ENCODE data around the gene SLC7A9.
"Not testable (repeated sequence)": the region's sequence is repeated elsewhere in the genome, so short reads cannot be mapped to it uniquely, and the experiment has no call there.

The SLC7A9 gene

DNA sequence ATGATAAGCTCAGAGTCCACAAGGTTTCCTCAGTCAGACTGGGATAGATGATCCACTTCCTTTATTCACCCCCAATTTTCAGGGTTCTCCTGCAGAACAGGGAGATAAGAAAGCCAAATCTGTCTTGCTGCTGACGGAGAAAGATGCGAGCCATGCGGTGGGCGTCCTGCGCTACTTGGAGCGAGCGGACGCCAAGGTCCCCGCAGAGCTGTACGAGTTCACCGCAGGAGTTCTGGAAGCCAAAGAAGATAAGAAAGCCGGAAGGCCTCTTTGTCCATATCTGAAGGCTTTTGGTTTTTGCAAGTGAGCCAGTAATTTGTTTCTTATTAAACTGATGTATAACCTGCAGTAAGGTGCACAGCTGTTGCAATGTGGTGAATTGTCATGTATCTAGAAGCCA lies 66.7 kb downstream of the SLC7A9 start:
- no peak for FAIRE-seq
- no peak for DNase-seq (ENCODE audit: low spot score)

DNA sequence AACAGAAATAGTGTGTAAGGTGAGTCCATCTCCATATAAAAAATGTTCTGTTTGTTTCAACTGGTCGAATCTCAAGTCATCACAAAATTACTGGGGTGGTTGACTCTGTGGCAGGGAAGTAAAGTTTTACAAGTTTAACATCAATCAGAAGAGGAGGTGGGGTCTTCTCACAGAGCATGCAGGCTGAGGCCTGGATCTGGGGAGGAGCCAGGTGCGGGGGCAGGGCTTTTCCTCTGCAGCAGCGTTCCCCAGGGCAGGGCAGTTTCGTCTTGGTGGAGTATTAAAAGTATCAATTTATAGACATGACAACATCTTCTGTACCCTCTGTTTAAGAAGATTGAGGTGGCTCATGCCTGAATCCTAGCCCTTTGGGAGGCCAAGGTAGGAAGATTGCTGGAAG lies 68.8 kb downstream of the SLC7A9 start:
- DNase-seq (ENCODE audit: low spot score) = no peak

DNA sequence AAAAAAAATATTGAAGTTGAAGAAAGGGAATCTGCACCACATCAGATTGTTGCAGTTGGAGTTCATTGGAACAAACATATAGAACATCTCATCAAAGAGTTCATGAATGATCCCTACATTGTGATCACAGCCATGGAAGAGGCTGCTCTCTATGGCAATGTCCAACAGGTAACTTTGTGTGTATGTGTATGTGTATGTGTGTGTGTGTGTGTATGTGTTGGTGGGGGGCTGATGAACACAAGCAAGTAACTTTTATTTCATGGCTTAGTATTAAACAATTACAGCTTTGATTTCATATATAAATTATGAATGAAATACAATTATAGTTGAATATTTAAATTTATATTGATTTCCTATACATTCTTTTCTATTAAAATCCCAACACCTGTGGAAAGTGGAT lies 69.4 kb downstream of the SLC7A9 start:
- DNase-seq (ENCODE audit: low spot score) (no peak), FAIRE-seq (no peak)

More for the DNA sequence above, 68.8 kb downstream of the SLC7A9 start:
- no peak for FAIRE-seq

DNA sequence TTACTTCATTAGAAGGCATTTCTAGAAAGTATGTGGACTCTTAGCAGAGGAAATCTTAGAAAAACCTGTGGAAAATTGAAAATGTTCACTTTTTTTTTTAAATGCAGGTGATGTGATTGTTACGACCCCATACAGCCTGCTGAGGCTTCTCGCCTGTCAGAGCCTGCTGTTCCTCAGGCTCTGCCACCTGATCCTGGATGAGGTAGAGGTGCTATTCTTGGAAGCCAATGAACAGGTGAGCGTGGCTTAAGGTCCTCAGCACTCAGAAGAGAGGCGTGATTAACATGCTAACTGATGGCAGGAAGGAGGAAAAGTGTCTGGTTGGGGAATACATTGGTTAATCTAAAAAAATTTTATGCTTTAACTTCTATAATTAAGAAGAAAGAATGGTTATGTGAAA lies 71.4 kb downstream of the SLC7A9 start:
- no peak for FAIRE-seq
- no peak for DNase-seq (ENCODE audit: low spot score)

DNA sequence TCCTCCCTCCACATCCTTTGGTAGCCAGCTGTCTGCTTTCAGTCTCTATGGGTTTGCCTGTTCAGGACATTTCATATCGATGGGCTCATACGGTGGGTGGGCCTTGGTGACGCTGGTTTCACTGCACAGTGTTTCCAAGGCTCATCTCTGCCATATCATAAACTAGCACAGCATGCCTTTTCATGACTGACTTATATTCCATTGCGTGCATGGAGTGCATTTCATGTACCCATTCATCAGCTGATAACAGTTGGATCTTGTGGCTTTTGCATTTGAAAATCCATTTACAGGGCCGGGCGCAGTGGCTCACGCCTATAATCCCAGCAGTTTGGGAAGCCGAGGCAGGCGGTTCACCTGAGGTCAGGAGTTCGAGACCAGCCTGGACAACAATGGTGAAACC lies 80.1 kb downstream of the SLC7A9 start:
- DNase-seq (ENCODE audit: low spot score) (no peak), FAIRE-seq (no peak)

DNA sequence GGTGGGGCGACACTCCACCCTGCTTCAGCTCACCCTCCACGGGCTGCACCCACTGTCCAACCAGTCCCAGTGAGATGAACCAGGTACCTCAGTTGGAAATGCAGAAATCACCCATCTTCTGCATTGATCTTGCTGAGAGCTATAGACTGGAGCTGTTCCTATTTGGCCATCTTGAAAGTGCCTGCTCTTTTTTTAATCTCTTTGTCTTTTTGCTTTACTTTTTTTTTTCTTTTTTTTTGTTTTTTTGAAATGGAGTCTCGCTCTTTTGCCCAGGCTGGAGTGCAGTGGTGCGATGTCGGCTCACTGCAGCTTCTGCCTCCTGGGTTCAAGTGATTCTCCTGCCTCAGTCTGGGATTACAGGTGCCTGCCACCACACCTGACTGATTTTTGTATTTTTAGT lies 81.7 kb downstream of the SLC7A9 start:
- not testable (repeated sequence) for DNase-seq (ENCODE audit: low spot score); FAIRE-seq

DNA sequence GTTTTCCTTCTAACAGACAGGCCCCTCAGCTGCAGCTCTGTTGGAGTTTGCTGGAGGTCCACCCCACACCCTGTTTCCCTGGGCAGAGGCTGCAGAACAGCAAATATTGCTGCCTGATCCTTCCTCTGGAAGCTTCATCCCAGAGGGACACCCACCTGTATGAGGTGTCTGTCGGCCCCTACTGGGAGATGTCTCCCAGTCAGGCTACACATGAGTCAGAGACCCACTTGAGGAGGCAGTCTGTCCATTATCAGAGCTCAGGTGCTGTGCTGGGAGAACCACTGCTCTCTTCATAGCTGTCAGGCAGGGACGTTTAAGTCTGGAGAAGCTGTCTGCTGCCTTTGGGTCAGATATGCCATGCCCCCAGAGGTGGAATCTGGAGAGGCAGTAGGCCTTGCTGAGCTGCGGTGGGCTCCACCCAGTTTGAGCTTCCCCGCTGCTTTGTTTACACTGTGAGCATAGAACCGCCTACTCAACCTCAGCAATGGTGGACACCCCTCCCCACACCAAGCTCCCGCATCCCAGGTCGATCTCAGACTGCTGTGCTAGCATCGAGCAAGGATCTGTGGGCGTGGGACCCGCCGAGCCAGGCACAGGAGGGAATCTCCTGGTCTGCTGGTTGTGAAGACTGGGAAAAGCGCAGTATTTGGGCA lies 82.3 kb downstream of the SLC7A9 start:
- not testable (repeated sequence) for FAIRE-seq; DNase-seq (ENCODE audit: low spot score)

DNA sequence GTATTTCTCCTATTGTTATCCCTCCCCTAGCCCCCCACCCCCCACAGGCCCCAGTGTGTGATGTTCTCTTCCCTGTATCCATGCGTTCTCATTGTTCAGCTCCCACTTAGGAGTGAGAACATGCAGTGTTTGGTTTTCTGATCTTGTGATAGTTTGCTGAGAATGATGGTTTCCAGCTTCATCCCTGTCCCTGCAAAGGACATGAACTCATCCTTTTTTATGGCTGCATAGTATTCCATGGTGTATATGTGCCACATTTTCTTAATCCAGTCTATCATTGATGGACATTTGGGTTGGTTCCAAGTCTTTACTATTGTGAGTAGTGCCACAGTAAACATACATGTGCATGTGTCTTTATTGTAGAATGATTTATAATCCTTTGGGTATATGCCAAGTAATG lies 87.5 kb downstream of the SLC7A9 start:
- not testable (repeated sequence) for DNase-seq (ENCODE audit: low spot score); FAIRE-seq

DNA sequence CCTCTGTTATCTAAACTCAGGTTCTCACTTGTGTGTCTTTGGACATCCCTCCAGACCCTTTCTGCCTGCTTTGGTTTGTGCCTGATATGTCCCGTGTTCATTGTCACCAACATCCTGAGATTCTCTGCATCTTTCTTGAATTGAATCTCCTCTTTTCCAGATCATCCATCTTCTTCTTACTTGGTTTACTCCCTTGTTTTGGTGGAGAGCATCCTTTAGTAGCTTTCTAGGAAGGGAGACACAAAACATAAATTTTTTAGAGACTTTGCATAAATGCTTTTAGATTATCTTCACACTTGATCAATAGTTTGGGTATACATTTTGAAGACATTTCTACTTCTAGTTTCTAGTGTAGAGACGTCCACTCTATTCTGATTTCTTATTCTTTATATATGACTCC lies 88.3 kb downstream of the SLC7A9 start:
- DNase-seq (ENCODE audit: low spot score) (no peak), FAIRE-seq (no peak)

Data from RCC 7860 (cell line).